GM18867 (cell line): Measurements from ENCODE around the gene WNT3A.
A peak's percentile ranks its signal among the peaks of the same experiment; 100 is the strongest.

Source experiments
- ATAC-seq: cut with Tn5 transposase; IDR thresholded peaks from one replicate; pipeline ENCODE4 v1.9.1; 2021; ENCODE audit warnings: mild to moderate bottlenecking, moderate library complexity; ENCODE audit not compliant: unreplicated experiment

The WNT3A gene

DNA sequence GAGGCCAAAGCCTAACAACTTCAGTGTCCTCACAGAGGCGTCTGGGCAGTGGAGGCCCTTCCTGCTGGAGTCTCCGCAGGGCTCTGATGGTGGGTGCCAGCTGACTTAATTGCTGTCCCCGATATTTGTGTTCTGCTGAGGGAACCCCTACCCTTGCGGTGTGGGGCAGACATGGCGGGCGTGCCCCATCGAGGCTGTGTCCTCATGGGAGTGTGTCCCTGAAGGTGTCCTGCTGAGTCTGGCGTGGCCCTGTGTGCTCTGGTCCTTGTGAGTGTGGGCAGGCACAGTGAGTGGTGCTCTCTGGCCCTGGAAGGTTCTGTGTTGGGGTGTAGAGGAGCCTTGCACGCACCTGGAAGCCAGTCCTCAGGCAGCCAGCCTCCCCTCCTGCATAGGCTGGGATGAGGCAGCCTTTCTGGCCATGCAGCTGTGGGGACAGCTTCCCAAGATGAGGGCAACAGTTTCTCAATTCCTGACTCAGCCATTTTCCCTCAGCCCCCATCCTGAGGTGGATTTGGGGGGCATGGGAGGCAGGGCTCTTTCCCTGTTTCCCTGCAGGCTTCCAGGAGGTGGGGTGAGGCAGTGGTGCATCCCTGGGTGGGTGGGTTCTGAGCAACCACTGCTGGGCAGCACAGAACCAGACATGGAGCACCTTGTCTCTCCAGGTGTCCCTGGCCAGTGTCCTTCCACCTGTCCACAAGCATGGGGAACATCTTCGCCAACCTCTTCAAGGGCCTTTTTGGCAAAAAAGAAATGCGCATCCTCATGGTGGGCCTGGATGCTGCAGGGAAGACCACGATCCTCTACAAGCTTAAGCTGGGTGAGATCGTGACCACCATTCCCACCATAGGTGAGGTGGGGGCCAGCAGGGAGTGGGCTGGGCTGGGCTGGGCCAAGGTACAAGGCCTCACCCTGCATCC, 89.9 kb downstream of the WNT3A start:
- ATAC-seq = no peak

DNA sequence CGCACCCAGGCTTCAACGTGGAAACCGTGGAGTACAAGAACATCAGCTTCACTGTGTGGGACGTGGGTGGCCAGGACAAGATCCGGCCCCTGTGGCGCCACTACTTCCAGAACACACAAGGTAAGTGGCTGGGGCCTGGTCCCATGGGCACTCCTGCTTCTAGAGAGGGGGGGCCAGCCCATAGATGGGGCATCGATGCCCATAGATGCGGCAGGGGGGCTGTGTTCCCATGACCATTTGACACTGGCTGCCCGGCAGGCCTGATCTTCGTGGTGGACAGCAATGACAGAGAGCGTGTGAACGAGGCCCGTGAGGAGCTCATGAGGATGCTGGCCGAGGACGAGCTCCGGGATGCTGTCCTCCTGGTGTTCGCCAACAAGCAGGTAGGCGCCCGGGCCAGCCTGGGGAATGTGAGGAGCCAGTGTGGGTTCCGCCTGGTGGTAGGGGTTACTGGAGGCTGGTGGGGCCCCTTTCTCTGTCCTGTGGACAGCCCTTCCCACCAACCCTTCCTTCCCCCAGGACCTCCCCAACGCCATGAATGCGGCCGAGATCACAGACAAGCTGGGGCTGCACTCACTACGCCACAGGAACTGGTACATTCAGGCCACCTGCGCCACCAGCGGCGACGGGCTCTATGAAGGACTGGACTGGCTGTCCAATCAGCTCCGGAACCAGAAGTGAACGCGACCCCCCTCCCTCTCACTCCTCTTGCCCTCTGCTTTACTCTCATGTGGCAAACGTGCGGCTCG, 90.7 kb downstream of the WNT3A start:
- no peak for ATAC-seq

DNA sequence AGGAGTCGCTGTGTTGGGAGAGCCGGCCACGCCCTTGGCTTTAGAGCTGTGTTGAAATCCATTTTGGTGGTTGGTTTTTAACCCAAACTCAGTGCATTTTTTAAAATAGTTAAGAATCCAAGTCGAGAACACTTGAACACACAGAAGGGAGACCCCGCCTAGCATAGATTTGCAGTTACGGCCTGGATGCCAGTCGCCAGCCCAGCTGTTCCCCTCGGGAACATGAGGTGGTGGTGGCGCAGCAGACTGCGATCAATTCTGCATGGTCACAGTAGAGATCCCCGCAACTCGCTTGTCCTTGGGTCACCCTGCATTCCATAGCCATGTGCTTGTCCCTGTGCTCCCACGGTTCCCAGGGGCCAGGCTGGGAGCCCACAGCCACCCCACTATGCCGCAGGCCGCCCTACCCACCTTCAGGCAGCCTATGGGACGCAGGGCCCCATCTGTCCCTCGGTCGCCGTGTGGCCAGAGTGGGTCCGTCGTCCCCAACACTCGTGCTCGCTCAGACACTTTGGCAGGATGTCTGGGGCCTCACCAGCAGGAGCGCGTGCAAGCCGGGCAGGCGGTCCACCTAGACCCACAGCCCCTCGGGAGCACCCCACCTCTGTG, 91.6 kb downstream of the WNT3A start:
- ATAC-seq = no peak

DNA sequence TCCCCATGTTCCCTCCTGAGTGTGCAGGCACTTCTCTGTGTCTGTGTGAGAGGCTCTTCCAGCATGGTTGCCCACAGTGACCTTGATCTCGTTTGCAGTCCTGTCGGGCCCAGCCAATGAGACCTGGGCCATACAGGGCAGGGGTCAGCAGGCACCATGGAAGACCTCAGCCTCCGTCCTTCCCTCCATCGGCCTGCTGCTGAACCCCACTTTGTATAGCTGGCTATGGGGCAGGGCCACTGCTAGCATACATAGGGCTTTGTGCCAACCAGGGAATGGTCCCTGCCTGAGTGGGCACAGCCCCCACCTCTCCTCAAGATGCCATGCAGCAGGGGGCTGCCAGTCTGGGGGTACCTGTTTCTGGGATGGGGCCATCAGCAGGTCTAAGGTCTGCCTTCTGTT, 92.5 kb downstream of the WNT3A start:
- no peak for ATAC-seq

DNA sequence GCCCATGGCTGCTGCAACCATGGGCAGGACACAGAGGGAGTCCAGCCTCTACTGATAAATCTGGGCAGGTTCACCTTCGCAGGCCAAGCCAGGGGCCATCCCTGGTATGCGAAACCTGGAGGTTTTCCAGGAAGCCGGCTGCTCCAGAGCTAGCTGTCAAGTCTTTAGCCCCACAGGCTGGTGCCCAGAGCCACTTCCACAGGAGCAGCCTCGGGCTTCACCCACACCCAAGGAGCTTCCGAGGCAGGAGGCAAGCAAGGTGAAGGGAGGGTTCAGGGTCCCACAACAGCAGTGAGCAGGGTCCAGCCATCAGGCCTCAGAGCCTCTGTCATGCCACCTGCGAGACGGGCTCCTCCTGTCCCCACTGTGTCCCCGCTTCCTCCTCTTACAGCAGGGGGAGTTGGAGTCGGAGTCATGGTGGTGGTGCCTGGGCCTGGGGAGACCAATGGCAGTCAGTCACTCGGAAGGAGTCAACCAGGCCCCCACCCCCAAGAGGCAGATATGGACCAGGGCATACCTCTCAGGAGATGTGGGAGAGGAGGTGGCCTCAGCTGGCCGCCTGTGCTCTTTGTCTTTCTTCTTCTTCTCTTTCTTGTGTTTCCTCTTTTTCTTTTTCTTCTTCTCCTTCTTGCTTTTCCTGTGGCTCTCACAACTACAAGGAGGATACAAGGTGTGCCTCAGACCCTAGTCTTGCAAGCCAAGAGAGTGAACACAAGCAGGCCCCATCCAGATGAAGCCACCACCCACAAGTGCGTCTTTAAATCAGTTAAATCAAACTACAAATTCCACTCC, 94.2 kb downstream of the WNT3A start:
- ATAC-seq = no peak

DNA sequence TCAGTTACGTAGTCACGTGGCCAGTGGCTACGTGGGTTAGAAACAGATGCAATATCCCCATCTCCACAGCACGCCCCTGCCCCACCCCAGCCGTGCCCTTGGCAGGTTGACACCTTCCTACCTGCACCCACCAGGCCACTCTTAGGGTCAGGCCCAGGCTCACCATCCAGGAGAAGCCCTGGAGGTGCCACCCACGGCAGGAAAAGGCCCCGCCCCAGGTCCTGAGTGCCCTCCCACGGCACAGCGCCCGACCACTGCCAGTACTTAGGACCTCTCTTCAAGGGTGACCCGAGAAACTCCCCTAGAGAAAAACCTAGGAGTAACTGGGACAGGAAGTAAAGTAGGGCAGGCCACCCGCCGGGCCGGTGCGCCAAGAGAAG, 94.8 kb downstream of the WNT3A start:
- ATAC-seq = no peak

DNA sequence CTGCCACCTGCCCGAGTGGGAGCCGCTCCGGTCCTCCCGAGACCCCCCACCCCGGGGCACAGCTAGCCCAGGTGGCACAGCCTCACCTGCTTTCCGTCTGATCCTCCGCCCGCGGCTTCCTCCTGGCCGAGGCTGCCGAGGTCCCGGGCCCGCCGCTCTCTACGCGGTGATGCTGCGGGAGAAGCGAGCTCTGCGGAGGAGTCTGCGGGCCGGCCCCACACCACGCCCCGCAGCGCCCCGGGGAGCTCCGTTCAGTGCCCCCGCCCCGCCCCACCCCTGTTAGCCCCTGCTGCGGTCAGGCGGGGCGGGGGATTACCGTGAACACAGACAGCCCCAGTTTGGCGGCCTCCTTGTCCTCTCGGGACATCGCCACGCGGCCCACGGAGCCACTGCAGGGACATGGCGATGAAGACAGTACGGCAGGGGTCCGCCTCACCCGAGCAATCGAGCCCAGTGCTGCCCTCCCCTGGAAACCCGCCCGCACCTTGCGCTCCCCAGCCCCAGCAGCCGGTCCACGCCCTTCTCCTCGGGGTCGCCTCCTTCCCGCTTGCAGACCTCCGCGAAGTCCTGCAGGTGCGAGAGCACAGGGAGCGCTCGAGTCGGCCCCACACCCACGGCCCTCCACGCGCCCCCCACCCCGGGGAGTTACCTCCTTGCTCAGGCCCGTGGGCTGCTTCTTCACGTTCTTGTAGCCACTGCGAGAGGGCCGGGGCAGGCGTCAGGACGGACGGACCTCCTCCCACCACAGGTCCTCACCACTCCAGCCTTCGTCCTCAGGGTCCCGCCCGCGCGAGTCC, 95.4 kb downstream of the WNT3A start:
- peak; percentile 17 for ATAC-seq

DNA sequence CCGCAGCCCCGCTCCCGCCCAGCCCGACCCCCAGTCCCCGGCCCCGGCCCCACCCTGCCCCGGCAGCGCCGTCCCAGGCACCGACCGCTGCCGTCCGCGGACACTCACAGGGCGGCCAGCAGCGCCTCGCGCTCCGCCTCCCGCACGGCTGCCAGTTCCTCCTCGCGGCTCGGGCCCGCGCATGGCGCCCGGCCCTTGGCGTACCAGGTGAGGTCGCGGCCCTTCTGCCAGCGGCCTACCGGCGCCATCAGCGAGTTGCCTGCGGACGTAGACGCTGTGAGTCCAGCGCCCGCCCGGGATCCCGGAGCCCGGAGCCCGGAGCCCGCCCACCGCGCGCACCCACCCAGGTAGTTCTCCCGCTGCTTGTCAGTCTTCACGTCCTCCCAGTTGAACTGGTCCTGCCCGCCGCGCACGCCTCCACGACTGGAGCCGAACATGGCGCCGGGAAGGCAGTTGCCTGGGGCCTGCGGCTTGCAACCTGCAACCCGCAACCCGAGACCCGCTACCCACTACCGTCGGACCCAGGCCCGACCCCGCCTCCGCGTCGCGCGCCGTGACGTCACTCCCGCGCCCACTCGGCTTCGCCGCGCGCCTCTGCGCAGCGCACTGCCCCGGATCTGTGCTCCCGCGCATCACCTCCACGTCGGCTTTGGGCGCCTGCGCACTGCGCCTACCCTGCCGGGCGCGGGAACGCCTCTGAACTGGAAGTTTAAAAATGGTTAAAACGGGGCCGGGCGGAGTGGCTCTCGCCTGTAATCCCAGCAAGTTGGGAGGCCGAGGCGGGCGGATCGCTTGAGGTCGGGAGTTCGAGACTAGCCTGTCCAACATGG, 96.2 kb downstream of the WNT3A start, which contains the start of gene C1orf35:
TSS of gene C1orf35 (minus strand) at position 535 of the 830 bp plus-strand sequence. CDS start at position 437, 98 bp downstream.
- ATAC-seq = peak; percentile 71

DNA sequence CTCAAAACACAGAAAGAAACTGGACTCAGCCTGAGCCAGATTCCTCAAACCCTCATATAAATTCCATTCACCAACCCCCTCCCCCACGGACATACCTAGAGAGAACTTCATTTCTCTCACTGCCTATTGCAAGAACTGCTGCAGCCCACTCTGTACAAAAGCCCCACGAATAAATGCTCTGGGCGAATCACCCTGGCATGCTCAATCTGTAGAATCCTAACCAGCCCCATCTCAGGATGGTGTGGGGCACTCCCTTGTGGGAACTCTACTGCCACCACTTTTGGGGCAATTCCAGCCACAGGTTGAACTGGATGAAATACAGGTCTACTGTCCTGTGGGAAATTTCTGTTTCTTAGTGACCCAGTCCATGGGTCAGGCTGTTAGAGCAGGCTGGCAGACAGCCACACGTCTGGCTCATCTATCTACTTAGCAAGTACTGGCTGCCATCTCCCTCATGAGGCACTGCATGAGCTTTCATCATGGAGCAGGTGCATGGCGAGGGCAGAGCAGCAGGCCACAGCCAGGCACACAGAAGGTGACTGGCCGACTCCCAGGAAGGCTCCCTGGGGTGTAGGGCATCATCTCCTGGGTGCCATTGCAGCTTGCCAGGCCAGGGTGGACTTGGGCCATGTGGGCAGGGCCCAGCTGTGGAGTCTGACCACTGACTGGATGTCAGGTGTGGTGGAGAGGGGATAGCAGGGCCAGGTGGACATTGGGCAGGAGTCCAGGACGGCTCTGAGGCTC, 97.9 kb downstream of the WNT3A start:
- no peak for ATAC-seq

DNA sequence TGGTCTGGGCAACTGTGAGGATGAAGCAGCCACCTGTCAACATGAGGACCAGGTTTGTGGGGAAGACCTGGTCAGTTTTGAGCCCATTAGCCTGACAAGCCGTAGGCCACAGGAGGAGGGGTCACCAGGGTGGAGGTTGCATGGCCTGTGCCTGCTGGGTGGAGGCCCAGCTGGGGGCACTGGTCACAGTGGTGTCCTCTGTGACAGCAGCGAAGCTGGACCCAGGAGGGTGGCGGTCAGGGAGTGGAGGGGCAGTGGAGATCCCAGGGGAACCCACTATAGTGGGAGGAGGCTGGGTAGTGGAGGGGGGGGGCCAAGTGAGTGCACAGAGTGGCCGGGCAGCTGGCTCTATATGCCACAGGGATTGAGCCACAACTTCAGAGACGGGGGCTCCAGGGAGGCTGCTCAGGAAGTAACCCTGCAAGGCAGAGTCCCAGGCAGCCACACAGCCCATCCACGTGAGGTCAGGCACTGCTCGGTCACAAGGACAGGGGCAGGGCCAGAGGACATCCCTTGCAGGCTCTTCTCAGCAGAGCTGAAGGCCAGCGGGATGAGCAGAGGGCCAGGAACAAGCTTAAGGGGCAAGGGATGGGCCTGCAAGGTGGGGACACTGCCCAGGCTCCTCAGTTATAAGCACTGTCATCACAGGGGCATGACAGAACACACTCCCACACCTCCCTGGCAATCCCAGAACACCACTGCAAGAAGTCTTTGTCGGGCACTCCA, 98.6 kb downstream of the WNT3A start:
- ATAC-seq = no peak

DNA sequence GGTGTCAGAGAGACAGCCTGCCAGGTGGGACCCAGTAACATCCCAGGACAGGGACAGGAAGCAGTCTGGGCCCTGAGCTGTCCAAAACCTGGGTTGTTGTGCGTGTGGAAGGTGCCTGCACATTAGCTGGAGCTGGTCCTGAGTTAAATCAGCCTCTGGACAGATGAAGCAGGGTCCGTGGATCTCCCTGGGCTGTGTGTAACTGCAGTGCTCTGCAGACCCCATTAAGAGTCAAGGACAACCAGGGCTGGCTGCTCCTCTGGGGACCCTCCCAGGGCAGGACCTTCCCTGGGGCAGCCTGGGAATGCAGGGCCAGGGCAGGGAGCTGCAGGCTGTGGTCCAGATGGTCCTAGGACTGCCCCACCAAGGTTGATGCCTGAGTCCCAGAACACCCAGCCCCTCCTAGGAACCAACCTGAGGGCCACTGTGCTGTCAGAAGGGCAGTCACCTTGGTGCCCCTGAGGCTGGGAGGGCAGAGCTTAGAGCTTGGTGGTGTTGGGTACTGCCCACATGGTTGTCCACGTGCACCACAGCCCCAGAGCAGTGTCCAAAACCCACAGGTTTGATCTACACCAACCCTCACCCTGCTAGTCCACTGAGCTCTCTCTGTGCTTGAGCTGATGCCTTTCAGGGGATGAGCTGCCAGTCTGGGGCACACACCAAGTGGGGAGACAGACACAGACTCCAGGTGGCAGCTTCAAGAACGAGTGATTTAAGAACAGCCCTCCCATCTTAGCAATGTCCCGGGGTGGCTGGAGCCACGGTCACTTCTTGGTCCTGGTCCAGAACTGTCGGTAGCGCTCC, 99.4 kb downstream of the WNT3A start:
- no peak for ATAC-seq

DNA sequence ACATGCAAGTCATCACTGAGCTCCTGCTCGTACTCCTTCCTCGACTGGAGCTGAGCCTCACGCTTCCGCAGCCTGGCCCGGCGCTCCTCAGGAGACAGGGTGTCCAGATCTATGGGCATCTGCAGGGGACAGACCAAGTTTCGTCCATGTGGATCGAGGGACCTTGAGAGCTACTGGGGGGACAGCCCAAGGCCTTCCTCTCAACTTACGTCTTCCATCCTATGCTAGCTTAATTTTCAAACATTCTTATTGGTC, 99.9 kb downstream of the WNT3A start:
- no peak for ATAC-seq

DNA sequence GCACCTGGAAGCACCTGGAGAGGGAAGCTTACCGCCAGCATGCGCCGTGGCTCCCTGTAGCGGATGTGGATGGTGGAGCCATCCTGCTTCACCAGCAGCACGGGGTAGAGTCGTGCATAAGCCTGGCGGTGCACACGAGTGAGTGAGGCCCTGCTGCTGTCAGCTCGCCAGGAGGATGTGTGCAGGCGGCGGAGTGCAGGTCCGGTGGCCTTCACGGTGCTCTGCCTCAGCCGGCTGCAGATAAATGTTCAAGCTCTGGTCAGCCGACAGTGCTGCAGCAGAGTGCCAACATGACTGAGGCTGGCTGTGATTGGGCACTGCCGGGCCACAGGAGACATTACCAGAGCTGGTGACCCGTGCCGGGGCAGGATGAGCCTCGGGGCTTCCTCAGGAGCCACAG, 100.8 kb downstream of the WNT3A start:
- no peak for ATAC-seq

DNA sequence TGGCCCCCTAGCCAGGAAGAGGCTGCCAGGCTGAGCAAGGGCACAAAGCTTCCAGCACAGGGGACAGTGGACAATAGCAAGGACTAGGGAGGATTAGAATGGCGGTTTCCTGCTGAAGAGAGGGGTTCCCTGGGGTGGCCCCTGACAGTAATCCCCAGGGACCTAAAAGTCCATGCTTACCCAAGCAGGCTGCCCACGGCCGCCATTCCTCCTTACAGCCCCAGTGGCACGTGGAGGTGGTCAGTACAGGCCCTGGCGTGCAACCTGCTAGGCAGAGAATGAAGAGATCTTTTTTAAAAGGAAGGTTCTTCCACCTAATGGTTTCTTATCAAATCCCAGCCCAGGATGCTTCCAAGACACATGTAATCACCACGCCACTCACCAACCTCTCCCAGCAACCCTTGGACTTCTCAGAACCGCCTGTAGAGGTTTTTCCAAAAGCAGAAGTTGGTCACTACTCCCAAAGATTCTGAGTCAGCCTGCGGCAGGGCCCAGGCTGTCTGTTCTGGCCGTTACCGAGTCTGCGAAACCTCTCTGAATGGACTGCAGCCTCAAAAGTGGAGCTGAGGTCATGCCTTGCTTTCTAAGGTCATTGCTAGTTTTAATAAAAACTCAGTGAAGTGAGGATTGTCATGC, 101.4 kb downstream of the WNT3A start:
- ATAC-seq = no peak

DNA sequence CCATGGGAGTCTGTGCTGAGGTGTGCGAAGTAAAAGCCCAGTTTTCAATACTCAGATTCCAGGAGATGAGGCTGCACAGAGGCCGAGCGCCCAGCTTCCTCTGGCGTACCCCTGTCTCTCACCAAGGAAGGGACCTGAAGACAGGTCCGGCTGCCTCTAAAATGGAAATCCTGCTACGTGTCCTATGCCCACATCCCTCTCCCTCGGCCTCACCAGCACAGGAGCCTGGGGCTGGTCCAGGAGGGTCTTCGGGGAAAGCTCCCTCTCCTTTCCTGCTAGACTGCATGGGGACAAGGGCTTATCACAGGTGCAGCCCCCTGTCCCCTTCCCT, 101.9 kb downstream of the WNT3A start:
- ATAC-seq = no peak

DNA sequence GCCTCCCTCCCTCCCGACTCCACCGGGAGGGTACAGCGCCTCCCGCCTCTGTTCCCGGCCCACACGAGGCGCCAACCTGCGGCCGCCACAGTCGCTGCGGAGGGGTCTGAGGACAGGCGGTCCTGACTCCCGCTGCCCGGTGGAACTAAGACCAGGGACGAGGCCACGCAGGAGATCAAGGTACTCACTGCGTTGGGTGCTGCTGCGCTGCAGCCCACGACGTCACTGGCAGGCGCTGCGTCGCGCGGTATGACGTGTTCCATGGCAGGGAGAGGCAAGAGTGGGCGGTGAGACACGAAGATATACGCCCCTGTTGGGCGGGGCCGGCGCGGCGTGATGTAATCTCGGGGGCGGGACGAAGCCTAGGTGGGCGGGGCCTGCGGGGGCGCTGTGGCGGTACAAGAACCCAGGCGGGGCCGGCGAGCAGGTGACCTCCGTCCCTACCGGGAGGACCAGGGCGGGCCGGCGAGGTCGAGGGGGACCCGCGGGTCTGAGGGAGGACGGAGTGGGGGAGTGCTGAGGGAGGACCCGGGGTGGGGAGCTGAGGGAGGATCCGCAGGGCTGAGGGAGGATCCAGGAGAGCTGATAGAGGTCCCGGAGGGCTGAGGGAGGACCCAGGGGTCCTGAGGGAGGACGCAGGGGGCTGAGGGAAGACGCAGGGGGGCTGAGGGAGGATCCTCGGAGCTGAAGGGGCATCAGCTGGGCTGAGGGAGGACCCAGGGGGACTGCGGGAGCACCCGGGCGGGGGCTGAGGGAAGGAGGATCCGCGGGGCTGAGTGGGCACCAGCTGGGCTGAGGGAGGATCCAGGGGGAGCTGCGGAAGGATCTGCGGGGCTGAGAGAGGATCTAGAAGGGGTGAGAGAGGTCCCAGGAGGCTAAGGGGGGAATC, 102.5 kb downstream of the WNT3A start, which contains the start of gene MRPL55:
TSS of gene MRPL55 (minus strand) at position 227 of the 889 bp plus-strand sequence. CDS start 1,039 bp downstream, outside the sequence.
- ATAC-seq = peak; percentile 85
